Hematopoietic multipotent progenitor cell treated with erythropoietin and hydrocortisone succinate and interleukin-3 and kit ligand, for 4 days (in vitro differentiated cells): ENCODE data around the gene XPO6.
A peak's percentile ranks its signal among the peaks of the same experiment; 100 is the strongest.

Experiments used
- DNase-seq: peaks from one replicate; pipeline ENCODE4 v3.0.0-alpha.2; 2015

XPO6 gene

GRCh38 chr16:28086186-28087139, 125.3 kb downstream of the XPO6 start:
- no peak for DNase-seq

DNA sequence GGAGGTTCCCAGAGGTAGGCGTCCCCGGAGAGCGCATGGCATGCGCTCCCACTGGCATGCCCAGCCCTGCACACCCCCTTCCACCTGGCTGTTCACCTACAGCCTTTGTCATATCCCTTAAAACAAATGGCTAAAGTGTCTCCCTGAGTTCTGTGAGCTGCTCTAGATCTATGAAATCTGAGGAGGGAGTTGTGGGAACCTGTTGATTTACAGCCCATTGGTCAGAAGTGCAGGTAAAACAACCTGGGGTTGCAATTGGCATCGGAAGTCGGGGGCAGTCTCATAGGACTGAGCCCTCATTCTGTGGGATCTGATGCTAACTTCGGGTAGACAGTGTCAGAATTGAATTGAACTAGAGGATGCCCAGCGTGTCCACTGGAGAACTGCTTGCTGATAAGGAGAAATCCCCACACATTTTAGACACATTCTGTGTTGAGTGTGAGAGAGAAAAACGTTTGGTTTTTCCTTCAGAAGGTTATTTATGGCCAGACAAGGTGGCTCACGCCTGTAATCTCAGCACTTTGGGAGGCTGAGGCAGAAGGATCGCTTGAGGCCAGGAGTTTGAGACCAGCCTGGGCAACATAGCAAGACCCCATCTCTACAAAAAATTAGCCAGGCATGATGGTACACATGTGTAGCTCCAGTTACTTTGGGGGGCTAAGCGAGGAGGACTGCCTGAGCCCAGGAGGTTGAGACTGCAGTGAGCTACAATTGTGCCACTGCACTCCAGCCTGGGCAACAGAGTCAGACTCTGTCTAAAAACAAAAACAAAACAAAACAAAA, 126.2 kb downstream of the XPO6 start:
- no peak for DNase-seq

DNA sequence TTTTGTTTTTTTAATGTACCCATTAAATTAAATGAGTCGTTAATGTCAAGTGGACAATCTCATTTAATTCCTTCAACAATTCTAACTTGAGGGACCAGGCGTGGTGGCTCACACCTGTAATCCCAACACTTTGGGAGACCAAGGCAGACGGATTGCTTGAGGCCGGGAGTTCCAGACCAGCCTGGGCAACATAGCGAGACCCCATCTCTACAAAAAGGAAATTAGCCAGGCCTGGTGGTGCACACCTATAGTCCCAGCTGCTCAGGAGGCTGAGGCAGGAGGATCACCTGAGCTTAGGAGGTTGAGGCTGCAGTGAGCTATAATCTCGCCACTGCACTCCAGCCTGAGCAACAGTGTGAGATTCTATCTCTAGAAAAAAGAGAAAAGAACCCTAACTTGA, 127.6 kb downstream of the XPO6 start:
- no peak for DNase-seq

GRCh38 chr16:28082624-28083023, 129.1 kb downstream of the XPO6 start:
- DNase-seq: no peak

- no peak for DNase-seq
These were observed 130.3 kb downstream of the XPO6 start for GRCh38 chr16:28081391-28081968.

GRCh38 chr16:28078261-28078660, 133.5 kb downstream of the XPO6 start:
- DNase-seq: no peak

DNA sequence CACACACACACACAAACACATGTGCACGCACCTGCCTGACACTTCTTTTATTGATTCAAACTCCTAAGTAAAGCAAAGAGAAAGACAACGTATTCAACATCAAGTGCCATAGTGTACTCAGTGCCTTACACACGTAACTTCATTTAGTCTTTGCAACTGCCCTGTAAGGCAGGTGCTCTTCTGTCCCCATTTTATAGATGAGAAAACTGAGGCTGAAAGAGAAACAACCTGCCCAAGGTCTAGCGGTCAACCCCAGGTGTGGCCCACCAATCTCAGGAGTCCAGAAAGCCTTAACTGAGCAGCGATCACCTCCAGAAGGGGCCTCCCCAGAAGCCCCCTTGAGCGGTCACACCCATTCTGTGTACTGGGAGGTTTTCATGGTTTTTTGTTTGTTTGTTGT, 137.9 kb downstream of the XPO6 start:
- DNase-seq: no peak

DNA sequence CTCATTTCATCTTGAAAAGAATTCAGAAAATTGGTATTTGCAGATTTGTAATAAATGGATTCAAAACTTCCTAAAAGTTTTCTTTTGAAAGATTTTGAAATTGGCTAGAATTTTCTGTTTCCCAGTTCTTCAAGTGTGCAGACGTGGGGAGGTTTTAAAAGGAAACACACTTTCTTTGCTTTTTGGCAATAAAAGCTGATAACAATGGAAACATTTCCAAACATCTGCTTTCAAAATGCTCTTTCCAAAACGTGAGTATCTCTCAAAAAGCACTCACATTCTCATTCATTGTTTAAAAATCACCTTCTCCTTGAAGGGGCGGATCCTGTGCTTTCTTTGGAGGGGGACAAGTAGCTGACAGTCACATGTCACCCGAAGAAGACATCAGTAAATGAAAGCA, 139.7 kb downstream of the XPO6 start:
- DNase-seq: no peak

- DNase-seq: no peak
These were observed 141.6 kb downstream of the XPO6 start for GRCh38 chr16:28069971-28070794.

DNA sequence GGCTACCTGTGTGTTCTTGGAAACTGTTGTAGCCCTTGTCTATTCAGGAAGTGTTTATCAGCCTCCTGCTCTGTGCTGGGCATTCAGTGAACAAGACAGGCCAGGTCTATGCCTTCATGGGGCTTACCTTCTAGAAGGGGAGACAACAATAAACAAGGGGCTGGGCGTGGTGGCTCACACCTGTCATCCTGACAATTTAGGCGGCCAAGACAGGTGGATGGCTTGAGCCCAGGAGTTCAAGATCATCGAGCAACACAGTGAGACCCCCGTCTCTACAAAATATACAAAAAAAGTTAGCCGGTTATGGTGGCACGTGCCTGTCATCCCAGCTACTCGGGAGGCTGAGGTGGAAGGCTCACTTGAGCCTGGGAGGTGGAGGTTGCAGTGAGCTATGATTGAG, 142.8 kb downstream of the XPO6 start:
- no peak for DNase-seq

DNA sequence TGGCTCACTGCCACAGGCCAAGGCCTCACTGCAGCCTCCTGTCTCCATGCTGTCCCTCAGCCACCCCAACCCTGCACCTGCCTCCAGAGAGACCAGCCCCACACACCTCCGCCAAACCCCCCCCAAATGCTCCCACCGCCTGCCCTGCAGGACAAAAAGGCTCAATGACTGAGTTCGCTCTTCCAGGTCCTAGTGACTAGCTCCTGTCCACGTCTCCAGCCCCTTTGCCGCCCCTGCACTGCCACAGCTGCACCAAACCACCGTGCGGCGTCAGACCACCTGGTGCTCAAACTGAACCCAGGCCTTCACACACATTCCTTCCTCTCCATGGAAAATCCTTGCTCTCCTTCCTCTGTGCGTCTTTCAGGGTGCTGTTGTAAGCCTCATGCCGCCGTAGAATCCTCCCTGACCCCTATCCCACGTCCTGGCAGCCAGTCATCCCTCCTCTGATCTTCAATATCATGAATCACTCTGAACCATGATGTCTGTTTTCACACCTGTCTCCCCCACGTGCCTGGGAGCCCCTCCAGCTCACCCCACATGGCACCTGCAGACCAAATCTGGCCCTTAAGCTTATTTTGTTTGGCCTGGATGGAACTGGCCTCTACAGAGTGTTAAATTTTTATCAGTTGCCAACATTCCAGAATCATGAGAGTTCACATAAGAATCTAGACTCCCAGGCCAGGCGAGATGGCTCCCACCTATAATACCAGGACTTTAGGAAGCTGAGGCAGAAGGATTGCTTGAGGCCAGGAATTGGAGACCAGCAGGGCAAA, 144.0 kb downstream of the XPO6 start:
- DNase-seq: no peak

GRCh38 chr16:28064706-28065249, 147.0 kb downstream of the XPO6 start:
- no peak for DNase-seq

DNA sequence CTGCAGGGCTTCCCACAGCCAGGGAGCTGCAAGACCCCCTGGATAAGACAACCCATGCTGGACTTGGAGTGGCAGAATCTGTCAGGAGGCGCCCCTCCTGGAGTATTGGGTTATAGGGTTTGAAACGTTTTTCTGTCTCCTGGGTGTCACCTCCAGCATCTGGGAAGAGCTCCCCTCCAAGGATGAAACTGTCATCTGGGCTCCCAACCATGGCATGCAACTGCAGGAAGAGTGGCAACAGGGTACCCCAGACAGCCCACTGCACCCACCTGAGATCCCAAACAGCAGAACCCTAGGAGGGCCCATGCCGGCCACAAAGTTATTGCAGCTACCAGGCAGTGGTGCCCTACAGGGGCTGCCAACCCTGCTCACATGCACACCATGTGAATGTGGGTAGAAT, 147.6 kb downstream of the XPO6 start:
- DNase-seq: no peak

DNA sequence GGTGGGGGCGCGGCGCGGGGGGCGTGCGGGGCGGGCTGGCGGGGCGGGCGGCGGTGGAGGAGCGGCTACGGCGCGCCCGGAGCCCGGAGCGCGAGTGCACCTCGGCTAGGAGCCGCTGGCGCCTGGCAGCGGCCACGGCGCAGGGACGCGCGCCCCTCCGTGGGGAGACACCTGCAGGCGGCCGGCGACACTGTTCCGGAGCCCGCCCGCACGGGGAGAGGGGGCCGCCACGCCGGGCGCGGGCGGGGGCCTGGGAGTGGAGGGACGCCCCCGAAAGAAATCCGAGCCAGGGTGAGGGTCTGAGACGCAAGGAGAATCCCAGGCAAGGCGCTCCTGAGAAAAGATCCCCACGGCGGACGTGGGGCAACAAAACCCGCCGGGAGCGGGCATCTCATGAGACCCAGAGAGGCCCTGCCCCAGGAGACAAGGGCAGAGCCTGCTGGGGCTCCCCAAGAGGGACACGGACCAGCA, 148.1 kb downstream of the XPO6 start, which contains the start of gene GSG1L:
GSG1L (minus strand) TSS at position 124 of the 471 bp plus-strand sequence. CDS start 290 bp downstream, outside the sequence.
- DNase-seq: peak; percentile 44

DNA sequence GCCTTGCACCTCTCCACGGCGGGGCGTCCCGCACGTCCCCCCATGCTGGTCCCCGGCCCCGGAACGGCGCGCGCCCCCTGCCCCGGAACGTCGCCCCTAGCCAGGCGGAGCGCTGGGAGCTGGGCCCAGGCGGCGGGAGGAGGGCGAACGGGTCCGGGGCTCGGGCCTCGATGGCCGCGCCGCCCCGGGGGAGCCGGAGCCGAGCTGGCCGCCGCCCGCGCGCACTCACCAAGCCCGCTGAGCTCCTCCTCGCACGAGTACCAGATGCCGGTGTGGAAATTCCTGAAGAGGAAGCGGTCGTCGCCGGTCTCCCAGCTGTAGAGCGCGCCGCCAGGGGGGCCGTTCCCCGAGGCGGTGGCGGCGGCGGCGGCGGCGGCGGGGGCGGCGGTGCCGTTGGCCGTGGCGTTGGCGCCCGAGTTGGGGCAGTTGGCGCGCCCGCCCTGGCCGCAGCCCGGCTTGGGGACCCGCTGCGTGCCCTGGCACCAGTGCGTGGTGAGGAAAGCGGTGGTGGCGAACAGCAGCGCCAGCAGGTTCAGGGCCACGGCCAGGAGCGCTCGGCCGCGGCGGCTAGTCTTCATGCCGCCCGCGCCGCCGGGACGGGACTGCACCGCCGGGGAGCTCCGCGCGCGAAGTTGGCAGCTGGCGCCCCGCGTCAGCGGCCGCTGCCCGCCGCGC, 148.8 kb downstream of the XPO6 start:
- peak; percentile 54 for DNase-seq

DNA sequence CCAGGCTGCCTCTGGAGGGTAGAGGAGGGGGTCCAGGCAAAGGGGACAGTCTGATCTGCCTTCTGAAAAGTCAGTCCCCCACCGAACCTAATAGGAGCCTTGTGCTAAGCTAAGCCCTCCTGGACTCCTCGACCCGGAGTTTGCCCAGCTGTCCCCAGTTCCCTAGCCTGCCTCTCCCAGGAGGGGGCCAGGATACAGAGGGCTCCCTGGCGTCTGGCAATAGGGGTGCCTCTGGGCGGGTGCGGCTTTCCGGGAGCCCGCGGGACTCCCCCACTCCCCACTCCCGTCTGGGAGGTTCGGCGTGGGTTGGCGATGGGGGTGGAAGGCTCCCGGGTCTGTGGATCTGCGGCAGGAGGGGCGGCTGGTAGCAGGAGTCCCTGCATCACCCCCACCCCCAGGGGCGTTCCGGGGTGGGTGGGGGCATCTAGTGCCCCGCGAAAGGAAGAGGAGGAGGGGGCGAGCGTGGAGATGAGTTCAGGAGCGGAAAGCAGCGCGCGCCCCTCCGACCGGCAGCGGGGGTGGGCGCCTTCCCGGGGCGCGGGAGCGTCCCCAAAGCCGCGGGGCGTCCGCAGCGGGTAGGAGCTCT, 149.4 kb downstream of the XPO6 start:
- no peak for DNase-seq

GRCh38 chr16:28061352-28062101, 150.2 kb downstream of the XPO6 start:
- DNase-seq: no peak

DNA sequence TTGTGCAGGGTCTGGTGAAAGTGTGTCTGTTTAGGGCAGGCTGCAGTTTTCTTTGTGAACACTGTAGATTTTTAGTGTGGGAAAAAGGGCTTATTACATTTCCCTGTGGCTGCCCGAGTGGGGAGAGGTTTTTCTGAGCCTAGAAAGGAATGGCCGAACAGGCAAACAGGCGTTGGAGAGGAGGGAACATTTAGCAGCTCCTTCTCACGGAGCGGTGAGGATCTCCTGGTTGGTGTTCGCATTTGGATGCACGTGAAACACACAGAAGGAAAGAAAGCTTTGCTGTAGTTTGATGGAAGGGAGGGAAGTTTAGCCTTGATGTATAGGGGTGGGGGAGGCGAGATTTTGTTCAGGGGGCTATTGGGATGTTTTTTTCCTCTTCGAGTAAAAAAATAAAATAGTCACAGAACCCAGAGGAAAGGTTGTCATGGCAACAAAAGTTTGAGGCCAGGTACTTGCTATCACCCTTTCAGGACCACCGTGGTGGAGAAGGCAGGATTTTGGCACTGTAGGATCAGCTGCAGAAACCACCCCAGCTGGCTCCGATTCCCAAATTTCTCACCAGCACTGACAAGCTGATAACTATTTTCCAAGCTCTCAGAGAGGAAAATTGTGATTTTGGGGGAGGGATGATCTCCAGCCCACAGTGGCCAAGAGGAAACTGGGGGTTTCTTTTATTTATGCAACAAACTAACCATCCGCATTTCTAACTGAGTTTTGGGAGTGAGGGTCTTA, 151.8 kb downstream of the XPO6 start:
- no peak for DNase-seq
